Esophagus (tissue), 2 donors: ENCODE results near the gene TRIM9. TPM values are rescaled to one million over a fixed set of nuclear protein-coding genes. Genes with fewer than 3 reads are reported as not detected.

Experiments
- H3K27ac ChIP-seq, 2 donors: one replicate each; pipeline ENCODE4 v1.5.1; 2013; ENCODE audit warnings: low read depth in 2 of 2, mild to moderate bottlenecking in 2 of 2, inconsistent platforms in 1 of 2, low read length in 1 of 2, moderate library complexity in 1 of 2
- H3K27me3 ChIP-seq, 2 donors: one replicate each; pipeline ENCODE4 v1.6.1; 2013; ENCODE audit warnings: low read length in 2 of 2, control low read depth in 1 of 2, mild to moderate bottlenecking in 1 of 2; ENCODE audit not compliant: insufficient read depth in 2 of 2, control insufficient read depth in 1 of 2
- H3K36me3 ChIP-seq, 2 donors: one replicate each; pipeline ENCODE4 v1.6.1; 2013; ENCODE audit warnings: low read length in 1 of 2; ENCODE audit not compliant: control insufficient read depth in 2 of 2, insufficient read depth in 2 of 2
- H3K4me1 ChIP-seq, 2 donors: one replicate each; pipeline ENCODE4 v1.6.1; 2013; ENCODE audit warnings: low read length in 1 of 2; ENCODE audit not compliant: control insufficient read depth in 2 of 2, insufficient read depth in 2 of 2
- H3K4me3 ChIP-seq, 2 donors: one replicate each; pipeline ENCODE4 v1.5.1; 2013; ENCODE audit warnings: low read length in 2 of 2, mild to moderate bottlenecking in 2 of 2, low read depth in 1 of 2, moderate library complexity in 1 of 2
- H3K9me3 ChIP-seq, 2 donors: one replicate each; pipeline ENCODE4 v1.6.1; 2013; ENCODE audit warnings: mild to moderate bottlenecking in 2 of 2, low read depth in 1 of 2, low read length in 1 of 2, moderate library complexity in 1 of 2; ENCODE audit not compliant: control insufficient read depth in 2 of 2, insufficient read depth in 1 of 2
- WGBS, 2 donors: extraction: QIAGEN DNeasy Blood & Tissue Kit; methylation state at CpG; one replicate each; pipeline ENCODE4 v1.1.7; 2013; 5-methylcytosine and 5-hydroxymethylcytosine counted together
- polyA plus RNA-seq, 2 donors: library from polyadenylated mRNA; stranded (reverse); fragments of 200-250 nt; gene quantifications; one replicate each; pipeline ENCODE4 v1.2.3, GENCODE V29; 2013
- donor health status: healthy with polysubstance abuse.
- donor health status: Bipolar disorder and iron deficiency.

The TRIM9 gene
- polyA plus RNA-seq, 2 donors = 0.06 to 0.11 TPM

DNA sequence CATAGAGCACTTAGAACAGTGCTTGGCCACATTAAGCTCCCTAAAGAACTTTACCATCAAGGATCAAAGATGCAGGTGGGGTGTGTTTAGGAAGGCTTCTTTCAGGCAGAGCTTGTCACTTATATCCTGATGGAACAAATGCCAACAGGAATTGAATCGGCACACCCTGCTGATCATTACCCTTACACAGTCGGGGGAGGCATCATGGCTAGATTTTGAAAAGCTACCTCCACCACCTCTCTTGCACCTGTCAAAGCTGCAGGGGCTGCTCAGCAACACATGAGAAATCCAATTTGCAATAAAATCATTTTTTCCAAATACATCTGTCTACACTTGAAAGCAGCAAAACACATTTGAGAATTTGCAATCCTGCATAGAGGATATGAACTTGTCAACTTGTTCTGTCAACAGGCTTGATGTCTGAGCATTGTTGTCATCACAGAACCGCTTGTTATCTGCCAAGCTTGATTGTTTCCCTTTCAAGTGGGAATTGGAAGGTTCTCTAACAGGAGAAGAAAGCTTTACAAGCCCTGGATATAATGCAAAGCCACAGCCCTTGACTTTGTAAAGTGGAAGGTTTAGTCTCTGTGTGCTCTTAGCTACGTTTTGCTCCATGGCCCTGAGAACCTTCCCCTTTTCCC is 24.6 kb upstream of the TRIM9 start:
- H3K9me3 ChIP-seq = no peaks in the 10 kb centered on the region
- no peaks in the 10 kb centered on the region for H3K27me3 ChIP-seq
- WGBS, 2 donors = 64 to 65% methylated on average over 4 of the region's 4 CpGs
- no peaks in the 10 kb centered on the region for H3K4me1 ChIP-seq
- H3K36me3 ChIP-seq = no peaks in the 10 kb centered on the region
- no peak overlapping the region for H3K4me3 ChIP-seq
- no peak overlapping the region for H3K27ac ChIP-seq

DNA sequence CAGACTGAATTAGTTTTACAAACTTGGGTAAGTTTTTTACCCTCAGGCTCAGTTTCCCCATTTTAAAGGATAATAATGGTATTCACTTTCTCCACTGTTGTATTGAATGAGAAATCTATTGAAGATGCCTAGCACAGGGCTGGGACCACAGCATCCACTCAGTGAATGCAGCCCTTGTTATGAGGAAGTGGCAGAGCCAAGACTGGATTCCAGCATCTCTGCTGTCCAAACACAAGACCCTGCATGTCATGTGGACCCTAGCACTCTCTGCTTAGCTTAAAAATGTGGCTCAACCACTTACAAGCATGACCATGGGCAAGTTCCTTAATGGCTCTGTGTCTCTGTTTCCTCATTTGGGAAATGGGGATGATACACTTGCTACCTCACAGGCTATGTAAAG is 24.1 kb upstream of the TRIM9 start:
- Histone ChIP-seq H3K4me1 (no peaks in the 10 kb centered on the region), H3K27ac (no peak overlapping the region), H3K36me3 (no peaks in the 10 kb centered on the region), H3K4me3 (no peak overlapping the region), H3K9me3 (no peaks in the 10 kb centered on the region), H3K27me3 (no peaks in the 10 kb centered on the region)

DNA sequence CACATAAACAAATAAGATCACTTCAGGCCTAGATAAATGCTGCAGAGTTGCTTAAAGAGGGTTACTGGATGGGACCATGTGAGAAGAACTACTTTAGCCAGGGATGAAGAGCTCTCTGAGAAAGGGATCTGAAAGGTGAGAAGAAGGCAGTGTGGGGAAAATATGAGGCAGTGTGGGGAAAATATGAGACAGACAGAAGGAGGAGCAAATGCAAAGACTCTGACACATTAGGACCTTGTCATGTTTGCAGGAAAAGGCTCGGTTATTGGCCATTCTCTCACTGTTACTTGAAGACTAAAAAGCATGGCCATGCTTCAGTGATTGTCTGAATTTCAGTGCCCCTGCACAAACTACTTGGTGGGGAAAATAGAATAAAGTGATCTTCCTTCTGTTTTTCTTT is 22.7 kb upstream of the TRIM9 start:
- WGBS, 2 donors = 52 to 62% methylated on average over 1 of the region's 1 CpG
- no peak overlapping the region for H3K27ac ChIP-seq
- H3K9me3 ChIP-seq = no peaks in the 10 kb centered on the region
- H3K36me3 ChIP-seq = no peaks in the 10 kb centered on the region
- H3K4me1 ChIP-seq = no peaks in the 10 kb centered on the region
- no peaks in the 10 kb centered on the region for H3K27me3 ChIP-seq
- H3K4me3 ChIP-seq = no peak overlapping the region

DNA sequence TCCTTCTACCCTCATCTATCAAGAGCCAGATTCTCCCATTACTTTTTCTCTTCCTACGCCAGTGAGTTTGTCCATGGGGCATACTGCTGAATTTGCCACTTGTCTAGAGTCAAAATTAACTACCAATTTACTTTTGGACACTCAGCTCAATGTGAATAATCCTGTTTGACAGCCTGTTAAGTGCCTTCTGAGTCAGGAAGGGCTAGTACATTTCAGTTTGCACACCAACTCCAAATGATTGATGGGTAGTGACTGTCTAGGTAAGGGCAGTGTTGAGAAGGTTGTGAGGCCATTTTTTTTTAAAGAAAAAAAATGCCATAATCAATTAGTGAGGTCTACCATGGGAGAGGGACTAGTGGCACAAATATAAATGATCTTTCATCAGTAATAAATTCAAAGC is 21.8 kb upstream of the TRIM9 start:
- Histone ChIP-seq H3K4me3 (no peak overlapping the region), H3K9me3 (no peaks in the 10 kb centered on the region), H3K4me1 (no peaks in the 10 kb centered on the region), H3K27me3 (no peaks in the 10 kb centered on the region), H3K36me3 (no peaks in the 10 kb centered on the region), H3K27ac (no peak overlapping the region)
- WGBS, 2 donors = 84 to 95% methylated on average over 1 of the region's 1 CpG

DNA sequence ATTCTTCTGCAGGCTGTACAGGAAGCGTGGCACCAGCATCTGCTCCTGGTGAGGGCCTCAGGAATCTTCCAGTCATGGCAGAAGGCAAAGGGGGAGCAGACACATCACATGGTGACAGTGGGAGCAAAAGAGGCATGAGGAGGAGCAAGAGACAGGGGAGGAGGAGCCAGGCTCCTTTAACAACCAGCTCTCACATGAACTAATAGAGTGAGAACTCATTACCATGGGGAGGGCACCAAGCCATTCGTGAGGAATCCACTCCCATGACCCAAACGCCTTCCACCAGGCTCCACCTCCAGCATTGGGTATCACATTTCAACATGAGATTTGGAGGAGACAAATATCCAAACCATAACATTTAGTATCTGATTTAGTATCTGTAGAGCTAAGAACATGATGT is 14.7 kb upstream of the TRIM9 start:
- Histone ChIP-seq H3K27ac (no peak overlapping the region), H3K4me3 (no peak overlapping the region), H3K27me3 (no peaks in the 10 kb centered on the region), H3K36me3 (no peaks in the 10 kb centered on the region), H3K9me3 (no peaks in the 10 kb centered on the region), H3K4me1 (no peaks in the 10 kb centered on the region)
- WGBS, 2 donors = 54 to 58% methylated on average over 3 of the region's 3 CpGs

DNA sequence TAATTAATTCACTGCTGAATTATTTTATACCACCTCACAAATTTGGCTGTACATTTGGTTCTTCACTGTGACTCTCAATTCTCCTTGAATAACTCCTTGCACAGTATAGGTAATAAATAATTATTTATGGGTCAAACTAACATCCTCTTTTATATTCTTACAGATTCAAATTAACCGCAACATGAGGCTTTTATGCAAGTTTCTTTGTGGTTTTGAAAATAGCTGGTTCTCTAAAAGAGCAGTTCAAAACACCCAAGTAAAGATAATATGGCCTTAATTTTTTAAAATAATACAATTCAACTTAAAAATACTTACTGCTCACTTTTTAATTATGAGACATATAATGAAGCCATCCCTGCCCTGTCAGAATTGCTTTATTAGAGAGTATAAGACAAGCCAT is 12.9 kb upstream of the TRIM9 start:
- no peak overlapping the region for H3K4me3 ChIP-seq
- H3K4me1 ChIP-seq = no peaks in the 10 kb centered on the region
- no peaks in the 10 kb centered on the region for H3K9me3 ChIP-seq
- 91 to 95% methylated on average over 1 of the region's 1 CpG for WGBS, 2 donors
- H3K36me3 ChIP-seq = no peaks in the 10 kb centered on the region
- no peaks in the 10 kb centered on the region for H3K27me3 ChIP-seq
- no peak overlapping the region for H3K27ac ChIP-seq

DNA sequence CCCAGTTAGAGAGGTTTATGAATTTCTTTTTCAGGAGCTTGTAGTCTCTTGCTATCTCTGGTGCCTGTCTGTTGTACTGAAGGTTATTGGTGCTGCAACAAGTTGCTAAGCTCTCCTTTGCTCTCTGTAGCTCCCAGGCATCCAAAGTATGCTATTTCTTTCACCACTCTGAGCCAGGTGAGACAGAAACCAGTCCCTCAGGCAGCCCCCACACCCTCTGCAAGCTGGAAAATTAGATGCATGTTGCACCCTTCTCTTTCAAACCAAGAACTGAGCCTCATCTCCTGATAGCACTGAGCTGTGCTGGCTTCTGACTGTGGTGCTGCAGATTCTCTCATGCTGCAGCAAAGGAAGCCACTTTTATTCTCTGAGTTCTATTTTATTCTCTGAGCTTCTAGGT is 9.6 kb upstream of the TRIM9 start:
- no peak overlapping the region for H3K4me3 ChIP-seq
- no peaks in the 10 kb centered on the region for H3K9me3 ChIP-seq
- no peaks in the 10 kb centered on the region for H3K4me1 ChIP-seq
- H3K27me3 ChIP-seq = no peaks in the 10 kb centered on the region
- H3K36me3 ChIP-seq = no peaks in the 10 kb centered on the region
- H3K27ac ChIP-seq = no peak overlapping the region

DNA sequence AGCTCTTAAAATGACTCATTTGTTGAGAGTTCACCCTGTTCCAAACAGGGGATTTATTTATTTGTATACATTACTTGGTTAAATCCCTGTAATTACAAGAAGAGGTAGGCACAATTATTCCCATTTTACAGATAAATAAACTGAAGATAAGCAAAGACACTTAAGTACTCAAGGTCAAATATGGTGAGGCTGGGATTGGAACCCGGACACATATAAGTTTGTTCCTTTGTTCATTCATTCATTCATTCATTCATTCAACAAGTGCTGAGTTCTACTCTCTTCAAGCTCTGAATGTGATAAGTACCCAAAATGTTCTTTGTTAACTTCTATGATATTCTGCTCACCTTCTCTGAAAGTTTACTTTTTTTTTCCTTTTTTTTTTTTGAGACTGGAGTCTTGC is 2.4 kb upstream of the TRIM9 start:
- WGBS, 2 donors = 80 to 83% methylated on average over 1 of the region's 1 CpG

DNA sequence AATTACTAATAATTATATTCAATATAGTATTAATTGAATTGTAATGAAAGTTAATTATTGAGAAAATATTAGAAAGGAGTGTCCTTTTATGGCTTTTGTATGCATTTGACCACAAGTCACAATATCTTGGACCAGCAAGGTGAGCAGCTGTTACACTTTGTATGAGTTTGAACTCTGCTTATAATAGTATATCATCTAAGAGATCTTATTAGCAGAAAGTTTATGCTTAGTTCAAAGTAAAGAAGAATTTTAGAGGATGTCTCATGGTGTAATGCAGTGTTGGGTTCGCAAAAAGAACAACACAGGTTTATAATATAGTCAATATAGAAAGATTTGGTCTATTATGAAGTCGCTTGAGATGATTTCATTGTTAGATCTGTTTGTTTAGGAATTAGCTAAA is 2.0 kb upstream of the TRIM9 start:
- peaks cover 0 to 7% of the 10 kb centered on the region in 2 donors for H3K27me3 ChIP-seq
- H3K36me3 ChIP-seq = no peaks in the 10 kb centered on the region
- no peak overlapping the region for H3K27ac ChIP-seq
- peaks cover 0 to 2% of the 10 kb centered on the region in 2 donors for H3K9me3 ChIP-seq
- peaks cover 7 to 10% of the 10 kb centered on the region in 2 donors for H3K4me1 ChIP-seq
- no peak overlapping the region for H3K4me3 ChIP-seq
- 76 to 79% methylated on average over 2 of the region's 2 CpGs for WGBS, 2 donors

More for the DNA sequence above, 2.4 kb upstream of the TRIM9 start:
- peaks cover 7 to 10% of the 10 kb centered on the region in 2 donors for H3K4me1 ChIP-seq
- H3K9me3 ChIP-seq = peaks cover 0 to 2% of the 10 kb centered on the region in 2 donors
- no peak overlapping the region for H3K27ac ChIP-seq
- H3K36me3 ChIP-seq = no peaks in the 10 kb centered on the region
- H3K4me3 ChIP-seq = no peak overlapping the region
- peaks cover 0 to 7% of the 10 kb centered on the region in 2 donors for H3K27me3 ChIP-seq
